Stimulated activated CD4-positive, alpha-beta T cell treated with anti-CD3 and anti-CD28 coated beads, Interleukin-1b, Interleukin-23, amount 100 ng/mL, for 24 hours (primary cell): ENCODE results near the gene BEGAIN.

Source experiments
- DNase-seq, 4 experiments: peaks; one replicate each; pipeline ENCODE4 v3.0.0-alpha.2; 2020; ENCODE audit warnings: low read depth in 4 of 4, low spot score in 1 of 4

BEGAIN gene

DNA sequence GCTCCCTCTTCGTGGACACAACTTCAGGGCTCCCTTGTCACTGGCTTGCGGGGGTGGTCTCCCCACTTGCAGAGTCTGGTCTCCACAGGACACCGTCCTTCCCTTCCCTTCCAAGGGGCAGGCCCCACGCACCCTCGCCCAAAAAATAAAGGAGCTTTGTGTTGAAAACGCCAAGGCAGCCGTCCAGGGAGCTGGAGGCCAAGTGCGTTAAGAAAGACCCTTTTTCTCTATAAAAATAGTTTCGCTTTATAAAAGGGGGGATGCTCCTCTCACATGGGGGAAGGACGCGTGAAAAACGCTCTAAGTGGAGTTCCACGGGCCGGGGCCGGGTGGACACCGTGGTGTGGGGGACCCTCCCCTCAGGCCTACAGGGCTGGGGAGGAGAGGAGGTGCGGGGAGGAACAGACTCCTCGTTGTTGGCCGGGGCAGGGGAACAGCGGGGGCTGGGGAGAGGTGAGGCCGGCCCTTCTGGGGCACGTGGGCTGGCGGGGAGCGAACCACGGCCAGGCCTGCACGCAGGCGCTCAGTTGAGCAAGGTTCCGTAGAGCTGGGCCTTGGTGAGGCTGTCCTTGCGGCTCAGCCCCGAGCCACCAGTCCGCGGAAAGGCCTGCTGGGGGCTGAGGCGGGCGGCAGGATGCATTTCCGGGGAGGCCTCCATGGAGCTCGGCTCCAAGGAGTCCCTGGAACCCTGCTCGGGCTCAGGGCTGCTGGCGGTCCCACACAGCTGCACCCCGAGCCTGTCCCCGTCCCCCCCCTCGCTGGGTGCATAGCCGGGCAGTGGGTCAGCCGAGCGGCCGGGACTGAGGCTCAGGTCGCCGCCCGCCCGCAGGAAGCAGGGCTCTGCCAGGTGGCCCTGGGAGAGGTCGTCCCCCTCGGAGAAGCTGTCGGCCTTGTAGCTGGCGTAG is 49.5 kb downstream of the BEGAIN start:
- no peak for DNase-seq

DNA sequence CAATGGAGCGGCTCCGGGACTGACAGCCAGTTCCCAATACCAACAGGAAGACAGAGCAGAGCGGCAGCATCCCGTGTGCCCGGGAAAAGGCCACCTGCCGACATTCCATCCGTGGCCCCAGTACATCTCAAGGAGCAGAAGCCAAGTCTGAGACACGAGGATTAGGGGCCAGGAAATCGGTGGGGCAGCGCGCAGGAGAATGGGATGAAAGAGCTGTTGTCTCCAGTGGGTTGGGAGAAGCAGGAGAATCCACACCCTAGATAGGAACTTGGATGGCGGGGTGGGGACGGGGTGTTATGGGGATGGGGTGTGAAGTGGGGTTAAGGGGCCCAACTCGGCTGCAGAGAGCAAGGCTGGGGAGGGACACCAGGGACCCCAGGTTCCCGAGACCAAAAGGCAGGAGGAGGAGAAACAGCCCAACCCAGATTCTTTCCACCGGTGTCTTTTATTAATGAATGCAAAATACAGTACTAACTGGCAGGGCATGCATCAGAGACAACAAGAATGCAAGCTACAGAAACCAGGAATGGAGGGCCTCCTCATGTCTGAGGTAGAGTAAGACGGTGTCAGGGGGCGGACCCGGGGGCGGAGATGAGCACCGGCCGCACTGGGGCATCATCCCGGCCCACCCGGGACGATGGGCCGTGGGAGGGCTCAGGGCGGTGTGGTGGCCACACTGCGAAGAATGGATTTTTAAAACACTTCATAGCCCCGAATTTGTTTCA is 50.3 kb downstream of the BEGAIN start:
- DNase-seq, result no peak

DNA sequence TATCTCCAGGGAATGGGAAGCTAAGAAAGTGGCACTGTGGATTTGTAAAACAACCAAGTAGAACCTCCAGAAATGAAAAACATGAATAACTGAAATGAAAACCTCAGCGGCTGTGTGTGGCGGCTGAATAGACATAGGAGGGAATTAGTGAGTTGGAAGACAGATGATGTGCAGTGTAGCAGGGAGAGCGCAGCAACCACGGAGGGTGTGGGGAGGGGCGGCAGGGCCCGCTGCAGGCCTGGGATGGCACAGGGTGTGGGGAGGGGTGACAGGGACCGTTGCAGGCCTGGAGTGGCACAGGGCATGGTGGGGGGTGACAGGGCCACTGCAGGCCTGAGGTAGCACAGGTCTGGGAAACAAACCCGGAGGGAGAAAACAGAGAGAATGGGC is 51.1 kb downstream of the BEGAIN start:
- no peak for DNase-seq

DNA sequence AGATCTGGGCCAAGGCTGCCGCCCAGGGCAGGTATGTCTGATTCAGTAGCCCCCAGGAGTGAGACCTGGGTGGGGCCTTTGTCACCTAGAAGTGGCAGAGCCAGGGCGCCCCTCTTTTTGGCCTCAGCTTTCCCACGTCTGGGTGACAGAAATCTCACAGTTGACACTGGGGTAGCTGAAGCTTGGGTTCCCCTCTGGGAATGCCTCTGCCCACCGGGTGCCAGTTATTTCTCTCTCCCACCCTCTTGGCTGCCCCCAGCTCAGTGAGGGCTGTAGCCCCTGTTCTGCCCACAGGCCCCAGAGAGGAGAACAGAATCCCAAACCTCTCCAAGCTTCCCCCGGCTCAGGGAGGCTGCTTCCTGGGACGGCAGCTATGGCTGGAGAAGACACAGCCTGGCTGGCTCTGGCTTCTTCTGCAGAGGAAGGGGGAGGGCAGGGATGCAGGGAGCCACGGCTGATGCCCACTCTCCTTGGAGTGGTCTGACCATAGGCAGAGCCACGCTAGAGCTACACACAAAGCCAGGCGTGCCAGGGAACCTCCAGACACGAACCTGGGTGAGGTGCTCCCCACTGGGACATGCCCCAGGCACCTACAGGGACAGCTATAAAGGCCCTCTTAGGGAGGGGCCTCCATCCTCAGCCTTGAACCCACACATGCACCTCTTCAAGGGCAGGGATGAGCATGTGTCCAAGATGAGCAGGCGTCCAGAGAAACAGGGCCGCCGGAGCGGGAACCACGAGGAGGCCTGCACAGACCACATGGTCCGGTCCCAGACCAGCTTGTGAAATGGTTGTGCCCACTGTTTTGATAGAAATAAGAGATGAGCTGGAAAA is 51.7 kb downstream of the BEGAIN start:
- DNase-seq, result no peak

DNA sequence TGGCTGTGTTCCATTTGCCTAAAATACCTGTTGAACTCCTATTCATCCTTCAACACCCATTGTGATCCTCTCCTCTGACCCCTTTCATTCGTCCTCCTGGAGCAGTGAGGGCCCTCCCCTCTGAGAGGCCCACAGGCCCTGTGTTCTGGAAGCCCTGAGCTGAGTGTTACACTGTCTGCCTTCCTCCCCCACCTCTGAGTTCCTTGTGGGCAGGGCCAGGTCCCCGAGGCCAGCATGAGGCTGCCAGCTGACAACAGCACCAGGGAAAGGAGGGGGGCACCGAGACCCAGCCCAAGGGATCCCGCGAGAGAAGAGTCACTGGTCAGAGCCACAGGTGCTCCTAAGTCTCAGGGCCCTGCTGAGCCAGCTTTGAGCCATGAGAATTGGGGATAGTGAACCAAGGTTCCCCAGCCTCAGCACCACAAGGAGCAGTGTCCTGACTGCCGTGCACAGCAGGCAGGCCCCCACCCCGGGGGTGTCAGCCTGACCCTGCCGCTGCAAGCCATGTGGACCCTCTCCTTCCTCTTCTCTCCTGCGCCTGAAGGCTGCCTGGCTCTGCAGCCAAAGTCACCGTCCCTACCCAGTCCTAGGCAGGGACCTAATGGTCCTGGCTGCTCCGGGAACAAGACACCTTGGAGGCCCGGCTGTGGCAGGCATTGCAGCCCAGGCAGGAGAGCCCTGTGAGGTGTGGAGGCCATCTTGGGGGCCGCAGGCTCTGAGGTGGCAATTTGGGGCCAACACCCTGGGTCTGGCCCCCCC is 52.5 kb downstream of the BEGAIN start:
- no peak for DNase-seq

DNA sequence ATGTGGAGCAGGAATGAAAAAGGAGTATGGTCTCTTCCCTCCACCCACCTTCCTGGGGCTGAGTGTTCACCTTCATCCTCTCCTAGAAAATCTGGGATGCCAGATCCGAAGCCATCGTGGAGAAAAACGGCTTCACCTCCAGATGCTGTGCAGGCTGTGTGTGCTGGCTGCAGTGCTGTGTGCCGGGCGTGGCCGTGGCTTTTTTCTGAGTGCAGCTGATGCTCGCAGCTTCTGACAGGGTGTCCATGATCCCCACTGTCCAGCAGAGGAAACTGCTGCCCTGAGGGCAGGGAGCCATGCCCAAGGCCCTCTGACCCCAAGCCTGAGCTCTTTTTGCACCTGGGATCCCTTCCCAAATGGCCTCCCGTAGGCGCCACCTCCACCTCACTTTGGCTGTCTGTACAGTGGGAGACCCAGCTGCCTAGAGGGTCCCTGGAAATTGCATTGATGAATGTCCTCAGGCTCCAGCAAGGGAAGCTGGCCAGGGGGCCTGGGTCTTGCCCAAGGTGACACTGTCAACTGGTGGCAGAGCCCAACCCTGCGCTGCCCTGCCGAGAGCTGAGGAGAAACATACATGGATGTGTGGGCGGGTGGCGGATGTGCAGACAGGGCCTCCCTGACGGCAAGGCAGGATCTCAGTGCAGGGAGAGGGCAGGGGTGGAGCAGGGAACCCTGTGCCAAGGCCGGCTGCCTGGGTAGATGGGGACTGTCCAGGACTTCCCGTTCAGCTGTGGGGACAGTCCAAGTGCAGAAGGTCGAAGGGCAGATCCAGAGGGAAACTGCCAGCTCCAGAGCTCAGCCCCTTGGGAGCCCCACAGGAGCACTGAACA is 53.3 kb downstream of the BEGAIN start:
- DNase-seq, result no peak

DNA sequence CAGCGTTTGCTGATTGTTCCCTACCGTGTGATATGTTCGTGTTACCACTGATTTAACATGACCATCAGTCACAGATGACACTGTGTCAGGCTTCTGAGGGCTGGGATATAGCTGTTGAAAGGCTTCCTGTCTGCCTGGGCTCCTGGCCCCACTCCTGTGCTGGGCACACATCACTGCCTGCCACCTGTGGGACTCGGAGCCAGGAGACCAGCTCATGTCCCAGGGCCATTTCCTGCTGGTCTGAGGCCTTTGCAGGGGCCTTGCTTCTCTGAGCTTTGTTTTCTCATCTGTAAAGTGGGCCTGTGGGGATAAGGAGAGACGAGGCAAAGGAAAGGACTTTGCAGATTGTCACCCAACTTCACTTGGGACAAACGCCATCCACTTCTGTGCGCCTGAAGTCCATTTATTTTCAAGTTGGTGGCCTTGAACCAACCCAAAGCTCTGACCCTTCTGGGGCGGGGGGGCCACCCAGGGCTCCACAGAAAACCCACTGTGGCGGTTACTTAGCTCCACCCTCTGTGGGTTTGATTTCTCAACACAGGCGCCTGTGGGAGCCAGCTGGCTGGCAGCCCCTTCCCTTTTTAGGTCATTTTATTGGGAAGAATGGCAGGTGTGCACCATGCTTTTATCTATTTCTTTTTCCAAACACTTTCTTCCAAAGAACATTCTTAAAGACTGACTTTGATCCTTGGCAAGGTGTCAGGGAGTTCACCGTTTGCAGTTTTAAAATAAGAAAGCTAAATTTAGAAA is 54.1 kb downstream of the BEGAIN start:
- DNase-seq, result no peak

DNA sequence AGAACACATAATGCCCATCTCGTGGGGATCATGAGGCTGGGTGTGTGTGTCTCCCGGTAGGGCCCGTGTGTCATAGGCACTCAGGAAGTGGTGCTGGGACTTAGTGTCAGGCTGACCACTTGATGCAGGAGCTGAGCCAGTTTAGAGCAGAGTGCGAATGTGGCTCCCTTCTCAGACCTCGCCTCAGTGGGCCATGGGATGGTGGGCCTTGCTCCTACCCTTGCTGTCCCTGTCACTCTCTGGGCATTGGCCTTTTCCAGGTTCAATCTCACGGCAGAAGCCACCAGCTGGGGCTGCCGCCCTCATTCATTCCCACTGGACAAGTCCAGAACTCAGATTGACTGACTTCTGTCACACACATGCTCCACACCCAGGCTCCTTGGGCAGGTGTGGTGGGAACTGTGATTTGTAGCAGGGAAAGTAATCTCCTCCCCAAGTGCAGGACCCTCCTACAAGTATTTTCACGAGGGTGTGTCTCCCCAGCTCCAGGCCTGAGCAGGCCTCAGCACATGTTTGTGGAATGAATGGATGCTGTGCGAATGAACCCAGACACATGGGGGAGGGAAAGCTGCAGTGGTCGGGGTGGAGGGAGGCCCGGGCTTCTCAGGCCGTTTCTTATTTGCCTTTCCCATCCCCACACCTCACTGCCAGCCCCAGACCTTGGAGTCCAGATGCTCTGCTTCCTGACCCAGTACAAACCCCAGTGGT is 54.9 kb downstream of the BEGAIN start:
- no peak for DNase-seq

DNA sequence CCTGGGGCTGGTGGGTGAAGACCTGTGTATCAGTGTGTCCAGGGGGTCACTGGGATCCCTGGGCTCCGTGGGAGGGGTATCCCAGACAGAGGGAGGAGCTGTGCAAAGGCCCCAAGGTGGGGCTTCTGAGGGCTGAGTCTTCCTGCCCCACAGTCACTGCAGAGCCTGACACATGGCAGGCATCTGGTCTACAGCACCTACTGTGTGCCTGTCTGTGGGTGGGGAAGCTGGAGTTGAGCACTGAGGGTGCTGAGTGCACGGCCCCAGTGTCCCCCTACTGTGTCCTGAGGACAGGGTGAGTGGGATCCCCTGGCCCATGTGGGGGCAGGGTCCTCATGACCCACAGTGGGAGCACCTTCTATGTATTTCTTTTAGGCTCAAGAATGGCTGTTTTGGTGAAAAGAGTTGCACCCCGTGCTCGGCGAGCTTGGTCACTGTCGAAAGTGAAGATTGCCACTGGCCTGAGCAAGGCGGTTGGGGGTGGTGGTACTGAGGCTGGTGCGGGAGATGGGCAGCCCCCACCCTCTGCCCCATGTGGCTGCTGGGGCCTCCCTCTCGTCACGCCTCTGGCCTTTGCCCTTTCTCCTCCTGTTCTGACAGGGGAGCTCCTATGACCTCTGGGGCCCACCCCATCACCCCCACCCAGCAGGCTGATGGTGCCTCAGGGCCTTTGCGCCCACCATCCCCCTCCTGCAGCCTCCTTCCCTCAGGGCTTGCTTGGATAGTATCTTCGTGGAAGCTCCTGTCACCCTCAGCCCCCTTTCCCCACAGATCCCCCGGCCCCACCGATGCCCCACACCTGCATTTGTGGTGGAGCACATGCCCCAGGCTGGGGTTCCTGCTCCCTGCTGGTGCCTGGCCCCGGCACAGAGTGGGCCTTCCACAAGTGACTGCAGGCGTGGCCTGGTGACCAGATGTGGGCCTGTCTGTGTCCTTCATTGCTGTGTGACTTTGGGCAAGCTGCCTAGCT is 55.8 kb downstream of the BEGAIN start:
- DNase-seq, result no peak

DNA sequence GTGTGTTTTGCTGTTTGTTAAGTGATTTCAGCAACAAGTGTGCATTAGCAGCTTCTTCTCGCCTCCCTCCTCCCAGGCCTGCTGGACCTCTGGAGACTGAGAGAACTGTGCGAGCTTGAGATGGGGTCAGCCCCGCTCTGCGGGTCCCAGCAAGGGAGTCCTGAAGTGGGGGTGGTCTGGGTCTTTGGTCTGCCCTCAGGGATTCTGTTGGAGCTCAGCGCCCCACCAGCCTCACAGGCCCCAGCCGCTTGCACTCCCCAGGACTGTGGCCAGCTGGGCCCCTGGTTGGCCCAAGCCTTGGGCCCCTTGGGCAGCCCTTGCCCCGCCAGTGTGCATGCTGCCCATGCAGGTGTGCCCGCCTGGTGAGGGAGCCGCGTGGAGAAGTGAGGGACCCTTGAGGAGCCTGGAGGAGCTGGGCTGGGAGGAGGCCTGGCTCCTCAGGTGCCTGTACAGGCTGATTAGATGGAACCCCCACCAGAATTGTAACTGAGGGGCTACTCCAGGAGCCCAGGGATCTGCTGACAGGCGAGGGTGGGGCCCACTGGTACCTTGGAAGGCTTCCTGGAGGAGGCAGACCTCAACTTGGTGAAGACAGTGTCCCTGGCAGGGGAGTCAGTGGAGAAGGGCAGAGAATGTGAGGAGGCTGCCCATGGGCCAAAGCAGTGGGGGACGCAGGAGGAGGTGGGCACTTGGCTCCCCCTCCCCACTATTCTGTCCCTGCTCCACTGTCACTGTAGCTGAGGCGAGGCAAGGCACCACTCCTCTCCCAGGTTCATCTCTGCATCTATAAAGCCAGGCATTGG is 56.7 kb downstream of the BEGAIN start:
- no peak for DNase-seq

DNA sequence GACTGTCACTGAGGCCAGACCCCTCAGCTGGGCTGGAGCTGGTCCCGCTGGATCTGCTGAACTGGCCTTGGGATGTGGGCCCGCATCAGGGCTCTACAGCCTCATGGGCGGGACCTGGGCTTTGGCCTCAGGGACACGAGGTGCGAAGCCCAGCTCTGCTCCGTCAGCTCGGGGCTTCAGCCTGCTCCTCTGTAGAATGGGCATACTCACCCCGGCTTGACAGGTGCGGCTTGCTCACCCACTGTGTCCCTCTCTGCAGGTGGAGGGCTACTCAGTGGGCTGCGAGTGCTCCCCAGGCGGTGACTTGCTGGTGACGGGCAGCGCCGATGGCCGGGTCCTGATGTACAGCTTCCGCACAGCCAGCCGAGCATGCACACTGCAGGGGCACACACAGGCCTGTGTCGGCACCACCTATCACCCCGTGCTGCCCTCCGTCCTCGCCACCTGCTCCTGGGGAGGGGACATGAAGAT is 57.6 kb downstream of the BEGAIN start:
- no peak for DNase-seq

DNA sequence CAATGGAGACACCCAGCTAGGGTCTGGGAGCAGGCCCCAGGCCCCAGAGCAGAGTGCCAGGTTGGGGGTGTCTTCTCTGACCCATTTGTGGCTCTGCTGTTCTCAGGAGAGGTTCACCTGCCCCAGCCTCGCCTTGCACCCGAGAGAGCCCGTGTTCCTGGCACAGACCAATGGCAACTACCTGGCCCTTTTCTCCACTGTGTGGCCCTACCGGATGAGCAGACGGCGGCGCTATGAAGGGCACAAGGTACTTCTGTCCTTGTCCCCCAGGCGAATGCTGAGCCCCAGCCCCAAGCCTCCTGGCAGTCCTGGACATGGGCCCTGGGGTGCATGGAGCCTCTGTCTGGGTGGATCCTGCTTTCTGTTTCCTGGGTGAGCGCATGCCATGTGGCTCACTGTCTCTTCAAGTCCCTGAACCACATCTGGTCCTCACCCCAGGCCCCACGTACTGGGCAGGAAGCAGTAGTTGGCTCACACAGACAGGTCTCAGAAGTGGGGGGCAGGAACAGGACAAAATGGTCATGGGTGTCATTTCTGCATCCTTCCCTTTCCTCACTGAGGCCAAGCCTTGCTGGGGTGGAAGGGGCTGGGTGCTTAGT is 58.2 kb downstream of the BEGAIN start:
- no peak for DNase-seq

DNA sequence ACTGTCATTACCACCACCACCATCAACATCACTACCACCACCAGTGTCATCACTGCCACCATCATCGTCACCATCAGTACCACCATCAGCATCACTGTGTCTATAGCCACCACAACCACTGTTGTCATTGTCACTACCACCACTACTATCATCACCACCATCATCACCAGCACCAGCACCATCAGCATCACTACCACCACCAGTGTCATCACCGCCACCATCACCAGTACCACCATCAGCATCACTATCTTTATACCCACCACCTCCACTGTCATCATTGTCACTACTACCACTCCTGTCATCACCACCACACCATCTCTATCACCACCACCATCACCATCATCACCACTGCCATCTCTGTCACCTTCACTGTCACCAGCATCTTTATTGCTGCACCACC is 60.6 kb downstream of the BEGAIN start:
- DNase-seq, result no peak

DNA sequence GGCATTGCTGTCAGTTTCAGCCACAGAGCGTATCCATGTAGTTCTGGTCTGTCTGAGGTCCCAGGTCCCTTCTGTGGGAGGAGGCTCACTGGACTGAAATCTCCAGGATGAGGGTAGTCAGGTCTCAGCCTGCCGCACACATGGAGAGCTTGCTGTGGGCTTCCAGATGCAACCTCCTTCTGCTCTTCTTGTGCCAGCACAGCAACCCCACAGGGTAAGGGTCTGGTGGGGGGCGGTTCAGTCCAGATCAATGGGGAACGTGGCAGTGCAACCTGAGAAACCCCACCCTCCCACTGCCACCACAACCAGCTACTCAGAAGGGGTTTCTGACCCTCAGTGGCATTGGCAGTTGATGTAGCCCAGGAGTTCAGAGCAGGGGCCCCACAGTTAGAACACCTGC is 61.2 kb downstream of the BEGAIN start:
- no peak for DNase-seq

DNA sequence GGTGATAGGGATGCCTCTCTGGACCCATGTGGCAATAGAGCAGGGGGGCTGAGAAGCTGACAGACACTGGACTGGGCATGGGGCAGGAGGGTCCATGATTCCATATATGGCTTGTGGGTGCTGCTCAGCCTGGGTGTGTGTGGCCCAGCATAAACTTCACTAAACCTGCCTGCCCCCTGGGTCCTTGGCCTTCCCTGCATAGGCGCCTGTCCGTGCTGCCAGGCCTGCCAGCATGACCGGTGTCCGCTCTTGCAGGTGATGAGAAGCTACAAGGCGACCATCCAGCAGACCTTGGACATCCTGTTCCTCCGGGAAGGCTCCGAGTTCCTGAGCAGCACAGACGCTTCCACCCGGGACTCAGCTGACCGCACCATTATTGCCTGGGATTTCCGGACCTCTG is 61.6 kb downstream of the BEGAIN start:
- no peak for DNase-seq

DNA sequence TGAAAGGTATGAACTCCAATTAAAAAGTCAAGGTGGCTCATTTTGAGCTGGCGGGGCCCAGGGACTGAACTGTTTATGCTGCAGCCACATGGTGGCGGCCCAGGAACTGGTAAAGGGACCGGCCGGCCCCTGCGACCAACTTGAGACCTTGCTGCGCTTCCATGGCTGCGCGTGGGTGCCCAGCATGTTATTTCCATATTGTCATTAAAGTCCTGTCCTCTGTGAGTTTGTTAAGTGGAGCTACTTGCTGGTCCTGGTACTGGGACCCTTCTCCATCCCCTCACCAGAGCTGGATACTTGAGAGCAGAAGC is 62.3 kb downstream of the BEGAIN start:
- DNase-seq, result no peak
